ENCODE results near the gene SH3BP5. TPM values are rescaled to one million over a fixed set of nuclear protein-coding genes. Genes with fewer than 3 reads are reported as not detected.

Gene SH3BP5
- total RNA-seq, 1 donor from 2014 or later: 5.9 TPM

GRCh38 chr3:15306979-15307359 lies 25.4 kb downstream of the SH3BP5 start:
- Mint-ChIP-seq H3K27ac (ENCODE audit: unreplicated experiment) (no peak overlapping the region), H3K27me3 (ENCODE audit: unreplicated experiment) (no peaks in the 10 kb centered on the region), H3K9me3 (ENCODE audit: unreplicated experiment) (no peaks in the 10 kb centered on the region), H3K4me1 (ENCODE audit: unreplicated experiment) (peaks cover 8% of the 10 kb centered on the region), H3K4me3 (ENCODE audit: unreplicated experiment) (no peak overlapping the region), H3K36me3 (ENCODE audit: unreplicated experiment) (peaks cover 3% of the 10 kb centered on the region)
- TF ChIP-seq CTCF (IDR thresholded peaks at IDR 0.05): no peak
- DNase-seq (ENCODE audit: extremely low spot score, unreplicated experiment): no peak

DNA sequence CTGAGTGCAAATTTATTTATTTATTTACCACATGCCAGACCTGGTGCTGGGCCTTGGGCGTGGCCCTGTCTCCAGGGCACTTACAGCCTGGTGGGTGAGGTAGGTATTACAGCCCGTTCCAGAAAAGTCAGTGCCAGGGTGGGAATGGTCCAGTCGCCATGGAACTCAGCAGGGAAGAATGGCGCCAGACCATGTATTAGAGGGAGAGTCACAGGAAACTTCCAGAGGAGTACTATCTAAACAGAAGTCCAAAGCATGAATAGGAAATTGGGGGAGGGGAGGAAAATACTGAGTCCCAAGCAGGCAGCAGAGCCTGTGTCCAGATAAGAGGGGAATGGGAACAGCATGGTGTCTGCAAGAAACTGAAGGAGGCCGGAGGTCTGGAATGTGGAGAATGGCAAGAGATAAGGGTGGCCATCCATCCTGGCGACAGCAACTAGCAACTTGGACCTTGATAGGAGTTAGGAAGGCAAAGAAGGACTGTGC lies 27.0 kb downstream of the SH3BP5 start:
- peak; percentile 12 for TF ChIP-seq CTCF (IDR thresholded peaks at IDR 0.05)
- no peaks in the 10 kb centered on the region for H3K9me3 Mint-ChIP-seq (ENCODE audit: unreplicated experiment)
- peaks cover 5% of the 10 kb centered on the region for H3K4me1 Mint-ChIP-seq (ENCODE audit: unreplicated experiment)
- H3K27me3 Mint-ChIP-seq (ENCODE audit: unreplicated experiment): no peaks in the 10 kb centered on the region
- DNase-seq (ENCODE audit: extremely low spot score, unreplicated experiment): no peak
- H3K27ac Mint-ChIP-seq (ENCODE audit: unreplicated experiment): no peak overlapping the region
- H3K36me3 Mint-ChIP-seq (ENCODE audit: unreplicated experiment): peaks cover 5% of the 10 kb centered on the region
- H3K4me3 Mint-ChIP-seq (ENCODE audit: unreplicated experiment): no peak overlapping the region

DNA sequence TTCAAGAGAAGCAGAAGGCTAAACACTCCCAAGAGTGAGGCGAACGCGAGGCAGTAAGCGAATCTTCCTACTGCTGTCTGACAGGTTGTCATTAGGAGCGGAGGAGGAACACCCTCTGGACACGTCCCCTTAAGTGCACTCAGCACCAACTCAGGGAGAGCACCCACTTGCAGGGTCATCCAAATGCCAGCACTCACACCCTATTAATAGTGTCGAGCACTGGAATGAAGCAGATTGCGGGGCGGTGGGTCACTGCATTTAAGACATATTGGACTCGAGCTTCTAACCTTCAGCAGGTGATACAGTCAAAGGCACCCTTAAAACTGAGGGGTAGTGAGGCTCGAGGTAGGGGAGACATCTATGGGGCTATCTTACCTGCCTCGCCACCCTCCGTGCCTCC lies 28.7 kb downstream of the SH3BP5 start:
- TF ChIP-seq CTCF (IDR thresholded peaks at IDR 0.05): no peak
- Mint-ChIP-seq H3K4me3 (ENCODE audit: unreplicated experiment) (no peak overlapping the region), H3K36me3 (ENCODE audit: unreplicated experiment) (peaks cover 5% of the 10 kb centered on the region), H3K27ac (ENCODE audit: unreplicated experiment) (no peak overlapping the region), H3K27me3 (ENCODE audit: unreplicated experiment) (no peaks in the 10 kb centered on the region), H3K9me3 (ENCODE audit: unreplicated experiment) (no peaks in the 10 kb centered on the region), H3K4me1 (ENCODE audit: unreplicated experiment) (no peaks in the 10 kb centered on the region)
- DNase-seq (ENCODE audit: extremely low spot score, unreplicated experiment): no peak

- no peaks in the 10 kb centered on the region for H3K4me1 Mint-ChIP-seq (ENCODE audit: unreplicated experiment)
Measured at GRCh38 chr3:15303216-15303615, 29.2 kb downstream of the SH3BP5 start.

GRCh38 chr3:15301761-15302160 lies 30.6 kb downstream of the SH3BP5 start:
- Mint-ChIP-seq H3K36me3 (ENCODE audit: unreplicated experiment) (peaks cover 5% of the 10 kb centered on the region), H3K27ac (ENCODE audit: unreplicated experiment) (no peak overlapping the region), H3K4me1 (ENCODE audit: unreplicated experiment) (no peaks in the 10 kb centered on the region)

More at GRCh38 chr3:15303216-15303615, 29.2 kb downstream of the SH3BP5 start:
- DNase-seq (ENCODE audit: extremely low spot score, unreplicated experiment): no peak
- no peak overlapping the region for H3K4me3 Mint-ChIP-seq (ENCODE audit: unreplicated experiment)
- H3K36me3 Mint-ChIP-seq (ENCODE audit: unreplicated experiment): peaks cover 5% of the 10 kb centered on the region
- H3K27me3 Mint-ChIP-seq (ENCODE audit: unreplicated experiment): no peaks in the 10 kb centered on the region
- no peaks in the 10 kb centered on the region for H3K9me3 Mint-ChIP-seq (ENCODE audit: unreplicated experiment)
- TF ChIP-seq CTCF (IDR thresholded peaks at IDR 0.05): no peak
- no peak overlapping the region for H3K27ac Mint-ChIP-seq (ENCODE audit: unreplicated experiment)

More at GRCh38 chr3:15301761-15302160, 30.6 kb downstream of the SH3BP5 start:
- Mint-ChIP-seq H3K4me3 (ENCODE audit: unreplicated experiment) (no peak overlapping the region), H3K9me3 (ENCODE audit: unreplicated experiment) (no peaks in the 10 kb centered on the region), H3K27me3 (ENCODE audit: unreplicated experiment) (no peaks in the 10 kb centered on the region)
- no peak for DNase-seq (ENCODE audit: extremely low spot score, unreplicated experiment)
- no peak for TF ChIP-seq CTCF (IDR thresholded peaks at IDR 0.05)

Measured in osteocyte (in vitro differentiated cells).